ENCODE results near the gene CFAP300. TPM values are rescaled to one million over a fixed set of nuclear protein-coding genes. Genes with fewer than 3 reads are reported as not detected.

CFAP300 gene
- total RNA-seq, 2 experiments from 2014 or later: not detected

DNA sequence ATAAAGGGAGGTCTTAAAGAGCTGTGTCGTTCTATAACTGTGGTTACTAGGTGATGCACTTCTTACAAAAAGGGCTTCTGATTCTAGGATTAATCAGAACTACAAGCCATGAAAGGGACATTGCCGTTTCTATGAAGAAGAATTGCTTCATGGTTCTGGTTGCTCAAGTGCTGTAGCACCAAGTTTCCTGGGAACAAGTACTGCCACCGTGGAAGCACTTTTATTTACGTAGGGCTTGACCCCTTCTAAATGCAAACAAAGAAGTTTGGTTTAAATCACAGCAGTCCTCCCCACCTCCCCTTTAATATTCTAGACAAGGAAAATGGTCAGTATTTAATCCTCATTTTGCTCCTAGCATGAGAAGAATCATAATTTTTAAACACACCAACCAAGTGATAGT, 72.8 kb downstream of the CFAP300 start:
- no peak for DNase-seq
- Mint-ChIP-seq H3K27ac (no peak overlapping the region), H3K27me3 (peaks cover 37% of the 10 kb centered on the region), H3K36me3 (ENCODE audit: low read depth) (no peaks in the 10 kb centered on the region), H3K4me1 (peaks cover 2% of the 10 kb centered on the region), H3K4me3 (no peak overlapping the region), H3K9me3 (no peaks in the 10 kb centered on the region)
- CTCF ChIA-PET: interaction anchor here (0.9 kb wide), 1 partner anchor 16 kb away, joined by 4 read pairs; no protein-coding TSS in a partner anchor
- POLR2A ChIA-PET: no interaction called here

- Mint-ChIP-seq H3K9me3 (no peaks in the 10 kb centered on the region), H3K4me1 (peaks cover 2% of the 10 kb centered on the region), H3K4me3 (no peak overlapping the region), H3K27me3 (peaks cover 32% of the 10 kb centered on the region), H3K36me3 (ENCODE audit: low read depth) (no peaks in the 10 kb centered on the region), H3K27ac (no peak overlapping the region)
- no peak for DNase-seq
- POLR2A ChIA-PET: no interaction called here
- CTCF ChIA-PET: interaction anchor here (0.9 kb wide), 1 partner anchor 17 kb away, joined by 4 read pairs; no protein-coding TSS in a partner anchor
Measured at GRCh38 chr11:102120437-102120973, 73.3 kb downstream of the CFAP300 start.

DNA sequence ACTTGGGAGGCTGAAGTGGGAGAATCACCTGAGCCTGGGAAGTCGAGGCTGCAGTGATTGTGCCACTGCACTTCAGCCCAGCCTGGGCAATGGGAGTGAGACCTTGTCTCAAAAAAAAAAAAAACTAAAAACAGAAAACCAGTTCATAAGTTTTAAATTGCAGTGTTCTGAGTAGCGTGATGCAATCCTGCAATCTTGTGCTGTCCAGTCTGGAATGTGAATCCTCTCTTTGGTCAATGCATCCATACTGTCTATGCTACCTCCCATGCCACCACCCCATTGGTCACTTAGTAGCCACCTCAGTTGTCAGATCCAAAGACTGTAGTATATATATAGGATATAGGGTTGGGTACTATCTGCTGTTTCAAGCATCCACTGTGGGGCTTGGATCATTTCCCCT, 74.1 kb downstream of the CFAP300 start:
- H3K9me3 Mint-ChIP-seq: no peaks in the 10 kb centered on the region
- no peak for DNase-seq
- POLR2A ChIA-PET: no interaction called here
- H3K4me3 Mint-ChIP-seq: no peak overlapping the region
- peaks cover 2% of the 10 kb centered on the region for H3K4me1 Mint-ChIP-seq
- no peak overlapping the region for H3K27ac Mint-ChIP-seq
- H3K27me3 Mint-ChIP-seq: peaks cover 25% of the 10 kb centered on the region
- H3K36me3 Mint-ChIP-seq (ENCODE audit: low read depth): no peaks in the 10 kb centered on the region
- CTCF ChIA-PET: no interaction called here

Other genes with a start within 250 kb of the CFAP300 start
- under 1 TPM; 0.50 to 0.55 TPM for gene CEP126, start 132.4 kb upstream of the CFAP300 start, total RNA-seq
- not detected for gene ANGPTL5, start 130.9 kb upstream of the CFAP300 start, total RNA-seq
- gene YAP1, start 63.0 kb downstream of the CFAP300 start, total RNA-seq: not detected

Measured in activated CD4-positive, alpha-beta T cell treated with anti-CD3 and anti-CD28 coated beads, Interleukin-2, amount 10 ng/mL, durations not matched to agents 7 days and 5 days (primary cell).